Mucosa of stomach (tissue), 1 donor: ENCODE data around the gene DAGLA.

Experiments used
- H3K27me3 ChIP-seq: one replicate; pipeline ENCODE4 v1.7.0; 2013; ENCODE audit warnings: mild to moderate bottlenecking, low read length; ENCODE audit not compliant: control insufficient read depth, insufficient read depth
- H3K36me3 ChIP-seq: one replicate; pipeline ENCODE4 v1.7.0; 2013; ENCODE audit warnings: low read length; ENCODE audit not compliant: control insufficient read depth, insufficient read depth
- H3K4me1 ChIP-seq: one replicate; pipeline ENCODE4 v1.7.0; 2013; ENCODE audit warnings: mild to moderate bottlenecking, low read length; ENCODE audit not compliant: control insufficient read depth, insufficient read depth
- H3K4me3 ChIP-seq: one replicate; pipeline ENCODE4 v1.7.0; 2013; ENCODE audit warnings: low read length
- H3K9ac ChIP-seq: one replicate; pipeline ENCODE4 v1.7.0; 2013; ENCODE audit warnings: mild to moderate bottlenecking, low read length, moderate library complexity
- H3K9me3 ChIP-seq: one replicate; pipeline ENCODE4 v1.7.0; 2013; ENCODE audit warnings: mild to moderate bottlenecking, low read length, moderate library complexity; ENCODE audit not compliant: control insufficient read depth
- donor health status: Pancreatic carcinoma.

The DAGLA gene

GRCh38 chr11:61749591-61750217 lies 69.5 kb downstream of the DAGLA start:
- H3K4me3 ChIP-seq: no peak overlapping the region
- no peak overlapping the region for H3K9ac ChIP-seq
- H3K27me3 ChIP-seq: no peaks in the 10 kb centered on the region

DNA sequence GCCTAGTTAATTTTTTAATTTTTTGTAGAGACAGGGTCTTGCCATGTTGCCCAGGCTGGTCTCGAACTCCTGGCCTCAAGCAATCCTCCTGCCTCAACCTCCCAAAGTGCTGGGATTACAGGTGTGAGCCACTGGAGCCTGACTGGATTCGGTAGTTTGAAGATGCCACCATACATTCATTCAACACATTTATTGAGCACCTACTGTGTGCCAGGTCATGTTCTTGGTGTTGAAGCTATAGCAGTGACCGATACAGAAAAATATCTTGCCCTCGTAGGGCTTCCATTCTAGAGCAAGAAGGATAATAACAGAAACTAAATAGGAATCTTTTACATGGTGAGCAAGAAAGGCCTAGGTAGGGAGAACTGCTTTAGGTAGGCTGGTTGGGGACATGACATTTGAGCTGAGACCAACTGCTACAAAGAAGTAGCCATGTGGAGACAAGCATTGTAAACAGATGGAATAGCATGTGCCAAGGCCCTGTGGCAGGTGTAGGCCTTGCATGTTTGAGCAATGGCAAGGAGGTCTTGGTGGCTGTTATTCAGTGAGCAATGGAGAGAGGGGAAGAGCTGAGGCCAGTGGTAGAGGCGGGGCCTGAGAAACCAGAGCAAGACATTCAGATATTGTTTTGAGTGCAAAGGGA lies 70.6 kb downstream of the DAGLA start:
- Histone ChIP-seq H3K36me3 (no peaks in the 10 kb centered on the region), H3K4me1 (peaks cover 41% of the 10 kb centered on the region), H3K4me3 (no peak overlapping the region), H3K27me3 (no peaks in the 10 kb centered on the region), H3K9ac (no peak overlapping the region), H3K9me3 (no peaks in the 10 kb centered on the region)

More at GRCh38 chr11:61749591-61750217, 69.5 kb downstream of the DAGLA start:
- Histone ChIP-seq H3K4me1 (peaks cover 30% of the 10 kb centered on the region), H3K9me3 (no peaks in the 10 kb centered on the region), H3K36me3 (no peaks in the 10 kb centered on the region)

DNA sequence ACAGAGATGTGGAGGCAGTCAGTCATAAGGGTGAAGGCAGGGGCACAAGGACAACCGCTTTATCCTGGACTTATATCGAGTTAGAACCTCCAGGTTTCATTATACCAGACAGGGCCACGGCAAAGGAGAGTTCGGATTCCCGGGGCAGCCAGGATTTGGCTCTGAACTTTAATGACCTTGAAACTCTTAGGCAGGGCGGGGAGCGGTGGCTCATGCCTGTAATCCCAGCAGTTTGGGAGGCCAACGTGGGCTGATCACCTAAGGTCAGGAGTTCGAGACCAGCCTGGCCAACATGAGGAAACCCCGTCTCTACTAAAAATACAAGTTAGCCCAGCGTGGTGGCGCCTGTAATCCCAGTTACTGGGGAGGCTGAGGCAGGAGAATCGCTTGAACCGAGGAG lies 71.2 kb downstream of the DAGLA start:
- Histone ChIP-seq H3K4me3 (no peak overlapping the region), H3K9me3 (no peaks in the 10 kb centered on the region), H3K4me1 (peaks cover 47% of the 10 kb centered on the region), H3K36me3 (no peaks in the 10 kb centered on the region), H3K27me3 (no peaks in the 10 kb centered on the region), H3K9ac (no peak overlapping the region)

- no peaks in the 10 kb centered on the region for H3K9me3 ChIP-seq
- no peaks in the 10 kb centered on the region for H3K27me3 ChIP-seq
- no peaks in the 10 kb centered on the region for H3K36me3 ChIP-seq
- H3K4me1 ChIP-seq: peaks cover 52% of the 10 kb centered on the region
- peak within 1 kb of the TSS; percentile 82 for H3K4me3 ChIP-seq
- peak within 1 kb of the TSS; percentile 93 for H3K9ac ChIP-seq
Measured at GRCh38 chr11:61752117-61752924, 72.1 kb downstream of the DAGLA start, which contains the start of gene MYRF. MYRF (plus strand) TSS chr11:61752636; CDS start chr11:61752745, 109 bp downstream.

GRCh38 chr11:61752925-61753521 lies 72.8 kb downstream of the DAGLA start:
- Histone ChIP-seq H3K4me3 (peak overlapping the region; percentile 82), H3K36me3 (no peaks in the 10 kb centered on the region), H3K9ac (peak overlapping the region; percentile 93), H3K27me3 (no peaks in the 10 kb centered on the region), H3K4me1 (peaks cover 52% of the 10 kb centered on the region), H3K9me3 (no peaks in the 10 kb centered on the region)

GRCh38 chr11:61753672-61754071 lies 73.5 kb downstream of the DAGLA start:
- Histone ChIP-seq H3K9me3 (no peaks in the 10 kb centered on the region), H3K9ac (peak overlapping the region; percentile 93), H3K4me3 (peak overlapping the region; percentile 82), H3K4me1 (peaks cover 55% of the 10 kb centered on the region), H3K36me3 (no peaks in the 10 kb centered on the region), H3K27me3 (no peaks in the 10 kb centered on the region)

GRCh38 chr11:61754534-61755482 lies 74.6 kb downstream of the DAGLA start:
- Histone ChIP-seq H3K36me3 (no peaks in the 10 kb centered on the region), H3K27me3 (no peaks in the 10 kb centered on the region), H3K4me1 (peaks cover 65% of the 10 kb centered on the region), H3K9me3 (no peaks in the 10 kb centered on the region), H3K4me3 (peak overlapping the region; percentile 82), H3K9ac (peak overlapping the region; percentile 93)

- Histone ChIP-seq H3K27me3 (no peaks in the 10 kb centered on the region), H3K9ac (peak overlapping the region; percentile 93), H3K4me3 (peak overlapping the region; percentile 18), H3K4me1 (peaks cover 77% of the 10 kb centered on the region), H3K9me3 (no peaks in the 10 kb centered on the region), H3K36me3 (no peaks in the 10 kb centered on the region)
Measured at GRCh38 chr11:61756147-61756451, 75.9 kb downstream of the DAGLA start.

- H3K9me3 ChIP-seq: no peaks in the 10 kb centered on the region
- H3K27me3 ChIP-seq: no peaks in the 10 kb centered on the region
- peaks cover 82% of the 10 kb centered on the region for H3K4me1 ChIP-seq
- no peaks in the 10 kb centered on the region for H3K36me3 ChIP-seq
- H3K4me3 ChIP-seq: peak overlapping the region; percentile 59
- peak overlapping the region; percentile 93 for H3K9ac ChIP-seq
Measured at GRCh38 chr11:61756452-61757212, 76.4 kb downstream of the DAGLA start.

DNA sequence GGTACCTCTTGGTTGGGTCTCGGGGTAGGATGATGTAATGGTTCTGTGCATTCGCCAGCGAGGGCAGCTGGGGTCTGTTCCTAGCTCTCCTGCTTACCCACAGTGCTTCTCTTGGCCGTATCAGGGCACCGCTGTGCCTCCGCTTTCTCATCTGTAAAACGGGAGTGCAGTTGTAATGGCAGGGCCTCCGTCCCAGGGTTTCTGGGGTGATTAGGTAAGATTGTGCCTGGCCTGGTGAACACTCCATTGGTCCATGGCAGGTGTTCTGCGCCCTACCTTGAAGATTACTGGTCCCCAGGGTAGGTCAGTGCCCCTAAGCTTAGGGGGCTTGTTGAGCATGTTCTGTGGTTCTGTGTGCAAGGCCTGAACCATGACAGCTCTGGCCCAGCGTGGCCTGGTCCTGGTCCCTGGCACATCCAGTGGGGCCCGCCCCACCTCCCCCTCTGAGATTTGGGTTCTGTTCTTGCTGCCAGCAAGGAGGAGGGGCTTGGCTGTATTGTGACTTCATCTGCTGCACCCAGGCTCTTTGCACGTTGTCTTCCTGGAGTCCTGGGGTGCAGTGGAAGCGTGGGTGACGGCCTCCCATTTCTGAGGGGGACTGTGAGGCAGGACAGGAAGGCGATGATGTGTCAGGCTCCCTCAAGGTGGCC lies 77.1 kb downstream of the DAGLA start:
- Histone ChIP-seq H3K27me3 (no peaks in the 10 kb centered on the region), H3K36me3 (no peaks in the 10 kb centered on the region), H3K9me3 (no peaks in the 10 kb centered on the region), H3K4me1 (peaks cover 83% of the 10 kb centered on the region), H3K4me3 (peak overlapping the region; percentile 59), H3K9ac (peak overlapping the region; percentile 93)
